Esophagus (tissue), 2 donors: ENCODE measurements around the gene SEMA7A. TPM values are rescaled to one million over a fixed set of nuclear protein-coding genes. Genes with fewer than 3 reads are reported as not detected.
"Not testable (repeated sequence)": the region's sequence is repeated elsewhere in the genome, so short reads cannot be mapped to it uniquely, and the experiment has no call there.

Source experiments
- H3K27ac ChIP-seq, 2 donors: one replicate each; pipeline ENCODE4 v1.5.1; 2013; ENCODE audit warnings: low read depth in 2 of 2, mild to moderate bottlenecking in 2 of 2, inconsistent platforms in 1 of 2, low read length in 1 of 2, moderate library complexity in 1 of 2
- H3K27me3 ChIP-seq, 2 donors: one replicate each; pipeline ENCODE4 v1.6.1; 2013; ENCODE audit warnings: low read length in 2 of 2, control low read depth in 1 of 2, mild to moderate bottlenecking in 1 of 2; ENCODE audit not compliant: insufficient read depth in 2 of 2, control insufficient read depth in 1 of 2
- H3K36me3 ChIP-seq, 2 donors: one replicate each; pipeline ENCODE4 v1.6.1; 2013; ENCODE audit warnings: low read length in 1 of 2; ENCODE audit not compliant: control insufficient read depth in 2 of 2, insufficient read depth in 2 of 2
- H3K4me1 ChIP-seq, 2 donors: one replicate each; pipeline ENCODE4 v1.6.1; 2013; ENCODE audit warnings: low read length in 1 of 2; ENCODE audit not compliant: control insufficient read depth in 2 of 2, insufficient read depth in 2 of 2
- H3K4me3 ChIP-seq, 2 donors: one replicate each; pipeline ENCODE4 v1.5.1; 2013; ENCODE audit warnings: low read length in 2 of 2, mild to moderate bottlenecking in 2 of 2, low read depth in 1 of 2, moderate library complexity in 1 of 2
- H3K9me3 ChIP-seq, 2 donors: one replicate each; pipeline ENCODE4 v1.6.1; 2013; ENCODE audit warnings: mild to moderate bottlenecking in 2 of 2, low read depth in 1 of 2, low read length in 1 of 2, moderate library complexity in 1 of 2; ENCODE audit not compliant: control insufficient read depth in 2 of 2, insufficient read depth in 1 of 2
- WGBS, 2 donors: extraction: QIAGEN DNeasy Blood & Tissue Kit; methylation state at CpG; one replicate each; pipeline ENCODE4 v1.1.7; 2013; 5-methylcytosine and 5-hydroxymethylcytosine counted together
- polyA plus RNA-seq, 2 donors: library from polyadenylated mRNA; stranded (reverse); fragments of 200-250 nt; gene quantifications; one replicate each; pipeline ENCODE4 v1.2.3, GENCODE V29; 2013
- donor health status: healthy with polysubstance abuse.
- donor health status: Bipolar disorder and iron deficiency.

Gene SEMA7A
- polyA plus RNA-seq, 2 donors: 2.2 to 9.6 TPM

DNA sequence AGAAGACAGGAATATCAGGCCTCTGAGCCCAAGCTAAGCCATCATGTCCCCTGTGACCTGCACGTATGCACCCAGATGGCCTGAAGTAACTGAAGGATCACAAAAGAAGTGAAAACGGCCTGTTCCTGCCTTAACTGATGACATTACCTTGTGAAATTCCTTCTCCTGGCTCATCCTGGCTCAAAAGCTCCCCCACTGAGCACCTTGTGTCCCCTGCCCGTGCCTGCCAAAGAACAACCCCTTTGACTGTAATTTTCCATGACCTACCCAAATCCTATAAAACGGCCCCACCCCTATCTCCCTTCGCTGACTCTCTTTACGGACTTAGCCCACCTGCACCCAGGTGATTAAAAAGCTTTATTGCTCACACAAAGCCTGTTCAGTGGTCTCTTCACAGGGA is 74.4 kb downstream of the SEMA7A start:
- H3K4me3 ChIP-seq, H3K4me1 ChIP-seq, H3K9me3 ChIP-seq, H3K27me3 ChIP-seq, H3K36me3 ChIP-seq: not testable (repeated sequence)
- 43 to 54% methylated on average over 6 of the region's 6 CpGs for WGBS, 2 donors
- peak overlapping the region in 1 of 2 donors; percentile 33 for H3K27ac ChIP-seq

Other genes starting within 250 kb of the SEMA7A start
- gene STRA6, start 231.2 kb downstream of the SEMA7A start, polyA plus RNA-seq: under 1 TPM; 0.65 to 0.79 TPM
- not detected for gene CCDC33, start 197.6 kb downstream of the SEMA7A start, polyA plus RNA-seq
- gene CYP11A1, start 66.3 kb downstream of the SEMA7A start, polyA plus RNA-seq: 1 to 10 TPM; 2.3 to 5.7 TPM
- 10 to 100 TPM; 19.0 to 30.0 TPM for gene UBL7, start 27.2 kb upstream of the SEMA7A start, polyA plus RNA-seq
- gene ARID3B, start 107.3 kb upstream of the SEMA7A start, polyA plus RNA-seq: 1 to 10 TPM; 2.6 to 5.0 TPM
- 10 to 100 TPM; 50.7 to 78.7 TPM for gene CLK3, start 181.9 kb upstream of the SEMA7A start, polyA plus RNA-seq